NAMALWA (cell line): Measurements from ENCODE around the gene PAM.
A peak's percentile ranks its signal among the peaks of the same experiment; 100 is the strongest.
"Not testable (repeated sequence)": the region's sequence is repeated elsewhere in the genome, so short reads cannot be mapped to it uniquely, and the experiment has no call there.

ENCODE experiments used
- DNase-seq: peaks from one replicate; pipeline ENCODE4 v3.0.0-alpha.2; 2015; ENCODE audit warnings: low spot score

PAM gene

DNA sequence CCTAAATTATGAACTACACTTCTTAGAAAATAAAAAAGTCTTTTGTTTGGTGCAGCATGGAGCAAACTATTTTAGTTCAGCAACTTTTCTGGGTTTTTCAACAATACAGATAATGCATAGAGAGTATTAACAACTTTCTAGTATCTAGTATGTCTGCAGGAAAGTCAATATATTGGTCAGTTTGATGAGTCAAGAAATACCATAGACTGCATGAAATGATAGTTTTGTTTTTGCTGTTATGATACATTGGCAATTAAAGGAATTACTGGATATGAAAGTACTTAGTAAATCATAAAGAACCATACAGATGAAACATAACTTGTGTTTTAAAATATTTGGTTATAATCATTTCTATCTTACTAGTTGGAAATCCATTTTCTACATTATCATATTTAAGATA is 191.3 kb downstream of the PAM start:
- no peak for DNase-seq

DNA sequence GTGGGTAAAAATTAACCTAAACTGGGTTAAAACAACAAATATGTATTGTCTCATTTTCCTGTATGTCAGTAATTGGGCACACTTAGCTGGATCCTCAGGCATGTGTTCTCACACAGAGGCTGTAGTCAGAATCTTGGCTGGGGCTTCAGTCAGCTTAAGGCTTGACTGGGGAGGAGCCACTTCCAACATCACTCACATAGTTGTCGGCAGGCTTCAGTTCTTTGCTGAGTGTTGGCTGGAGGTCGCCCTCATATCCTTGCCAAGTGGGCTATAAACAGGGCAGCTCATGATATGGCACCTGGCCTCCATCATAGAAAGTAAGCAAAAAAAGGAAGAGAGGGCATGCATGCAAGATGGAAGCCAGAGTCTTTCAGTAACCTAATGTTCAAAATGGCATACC is 191.9 kb downstream of the PAM start:
- DNase-seq: no peak

DNA sequence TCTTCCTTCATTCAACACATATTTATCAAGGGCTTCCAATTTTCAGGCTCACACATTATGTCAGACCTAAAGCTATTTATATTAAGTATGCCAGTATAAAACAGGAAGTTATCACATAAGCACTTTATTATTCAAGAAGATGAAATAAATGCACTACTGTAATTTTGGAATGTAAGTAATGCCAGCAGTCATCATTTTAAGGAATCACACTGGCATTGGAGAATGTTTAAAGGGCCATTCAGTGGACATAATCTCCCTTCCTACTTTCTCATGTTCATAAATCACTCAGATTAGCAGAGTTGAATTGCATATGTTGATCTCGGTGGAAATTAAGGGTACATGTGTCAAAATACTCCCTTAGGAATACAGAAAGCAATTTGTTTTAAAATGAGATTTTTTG is 200.4 kb downstream of the PAM start:
- DNase-seq: no peak

DNA sequence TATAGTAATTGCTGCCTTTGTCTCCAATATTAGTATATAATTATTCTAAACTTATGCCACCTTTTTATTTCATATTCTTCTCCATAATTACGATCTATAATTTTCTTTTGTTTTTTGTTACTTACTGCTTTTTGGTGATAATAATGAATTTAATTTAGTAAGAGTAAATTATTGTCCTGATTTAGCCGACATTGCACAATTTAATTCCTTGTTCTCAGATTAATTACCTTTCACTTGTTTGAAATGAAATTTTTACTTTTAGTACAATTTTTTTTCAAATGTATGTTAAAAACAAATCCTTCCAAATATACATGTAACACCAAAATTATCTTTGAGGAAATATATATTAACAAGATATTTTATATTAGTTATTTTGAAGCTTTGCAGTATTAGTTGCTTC is 201.5 kb downstream of the PAM start:
- no peak for DNase-seq

DNA sequence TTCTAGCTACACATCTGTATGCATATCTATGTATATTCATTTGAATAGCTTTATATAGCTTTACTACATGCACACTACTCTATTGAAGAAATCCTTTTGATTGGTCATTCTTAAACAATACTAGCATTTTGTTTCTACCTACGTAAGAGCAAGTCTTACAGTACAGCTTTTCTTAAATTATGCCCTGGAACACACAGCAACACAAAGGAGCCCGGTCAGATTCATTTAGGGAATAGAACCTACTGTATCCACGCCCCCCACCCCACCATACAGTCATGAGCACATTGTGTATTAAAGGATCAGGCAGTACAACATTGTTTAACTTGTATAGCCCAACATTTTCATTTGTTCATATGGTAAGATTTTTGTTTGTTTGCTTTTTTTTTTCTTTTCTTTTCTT is 202.0 kb downstream of the PAM start:
- no peak for DNase-seq

DNA sequence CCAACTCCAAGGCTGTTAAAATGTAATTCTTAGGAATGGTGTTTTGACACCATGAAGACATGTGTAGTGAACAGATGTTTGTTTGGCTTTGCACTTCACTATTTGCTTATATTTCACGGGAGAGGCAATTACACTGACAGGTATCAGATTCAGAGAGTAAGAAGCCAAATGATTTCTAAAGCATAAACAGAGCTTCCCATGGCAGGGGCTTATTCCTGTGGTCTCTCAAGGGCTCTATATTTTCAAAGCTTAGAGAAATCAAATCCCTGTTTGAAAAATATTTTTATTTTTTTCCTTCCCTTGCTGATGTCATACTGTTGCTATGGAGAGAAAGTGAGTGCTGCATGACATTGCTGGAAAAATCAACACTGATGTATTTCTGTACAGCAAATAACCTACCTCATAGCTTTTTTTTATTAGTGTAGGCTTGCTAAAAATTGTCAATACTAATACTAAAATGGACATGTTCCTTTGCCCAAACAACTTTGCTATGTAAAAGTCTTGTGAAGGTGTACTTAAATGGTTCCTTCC is 203.4 kb downstream of the PAM start:
- DNase-seq: no peak

DNA sequence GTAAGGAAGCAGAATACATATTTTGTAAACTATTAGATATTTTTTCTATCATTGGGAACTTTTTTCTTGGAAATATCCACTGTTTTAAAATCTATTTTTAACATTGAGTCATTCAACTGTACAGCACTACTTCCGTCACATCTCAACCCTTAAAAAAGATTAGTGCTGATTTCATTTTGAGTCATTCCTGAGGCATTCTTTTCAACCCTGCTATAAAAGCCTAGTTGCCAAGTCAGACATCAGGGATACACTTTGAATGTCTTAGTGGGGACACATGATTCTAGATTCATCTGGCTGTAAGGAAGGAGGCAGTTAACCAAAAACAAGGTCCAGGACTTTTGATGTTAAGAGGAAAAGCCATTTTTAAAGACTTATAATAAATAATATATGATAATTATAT is 203.9 kb downstream of the PAM start:
- no peak for DNase-seq

DNA sequence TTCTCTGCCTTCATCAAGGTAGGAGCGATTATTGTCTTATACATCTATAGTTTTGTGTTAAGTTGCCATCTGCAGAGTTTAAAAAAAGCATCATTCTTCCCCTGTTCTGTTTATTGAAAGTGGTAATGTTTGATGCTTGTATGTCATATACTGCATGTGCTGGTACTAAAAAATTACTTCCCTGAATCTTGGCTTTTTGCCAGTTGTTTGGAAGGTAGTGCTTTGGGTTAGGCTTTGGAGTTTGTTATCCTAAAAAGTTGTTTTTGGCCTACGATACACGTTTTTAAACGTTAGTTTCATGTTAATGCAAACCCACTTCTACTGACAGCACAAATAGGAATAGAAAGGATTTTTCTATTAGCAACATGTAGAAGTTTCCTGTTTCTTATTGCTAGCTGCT is 206.6 kb downstream of the PAM start:
- DNase-seq: no peak

DNA sequence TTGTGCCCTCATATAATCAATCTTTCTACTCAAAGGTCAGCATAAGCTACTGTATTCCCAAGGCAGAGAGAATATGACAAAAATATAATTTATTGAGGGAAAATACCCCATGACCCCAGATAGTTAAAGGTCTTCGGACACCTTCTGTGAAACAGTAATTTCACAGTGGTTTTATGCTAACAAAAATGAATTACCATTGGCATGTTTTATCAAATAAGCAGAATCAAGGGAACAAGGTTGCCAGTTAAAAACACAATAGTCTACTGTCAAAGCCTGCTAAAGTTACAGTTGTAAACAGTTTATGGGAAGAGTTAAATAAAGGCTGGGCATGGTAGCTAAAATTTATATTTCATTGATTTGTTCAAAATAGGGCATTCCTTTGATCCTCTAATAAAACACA is 210.5 kb downstream of the PAM start:
- DNase-seq: no peak

DNA sequence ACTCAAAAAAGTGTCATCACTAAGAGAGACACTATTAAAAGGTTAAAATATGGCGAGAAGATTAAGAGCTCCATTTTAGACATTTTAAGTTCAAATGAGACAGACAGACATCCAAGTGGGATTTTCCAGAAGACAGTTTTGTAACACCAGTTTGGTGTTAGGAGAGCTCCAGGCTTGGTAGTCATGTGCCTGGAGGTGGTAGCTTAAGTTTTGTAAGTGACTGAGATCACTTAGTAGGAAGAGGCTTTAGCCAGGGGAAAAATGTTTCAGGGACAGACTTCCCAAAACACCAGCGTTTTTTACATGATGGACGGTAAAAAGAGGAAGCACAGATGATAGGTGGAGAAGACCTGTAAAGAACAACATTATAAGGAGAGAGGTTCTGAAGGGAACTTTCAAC is 214.5 kb downstream of the PAM start:
- DNase-seq: no peak

DNA sequence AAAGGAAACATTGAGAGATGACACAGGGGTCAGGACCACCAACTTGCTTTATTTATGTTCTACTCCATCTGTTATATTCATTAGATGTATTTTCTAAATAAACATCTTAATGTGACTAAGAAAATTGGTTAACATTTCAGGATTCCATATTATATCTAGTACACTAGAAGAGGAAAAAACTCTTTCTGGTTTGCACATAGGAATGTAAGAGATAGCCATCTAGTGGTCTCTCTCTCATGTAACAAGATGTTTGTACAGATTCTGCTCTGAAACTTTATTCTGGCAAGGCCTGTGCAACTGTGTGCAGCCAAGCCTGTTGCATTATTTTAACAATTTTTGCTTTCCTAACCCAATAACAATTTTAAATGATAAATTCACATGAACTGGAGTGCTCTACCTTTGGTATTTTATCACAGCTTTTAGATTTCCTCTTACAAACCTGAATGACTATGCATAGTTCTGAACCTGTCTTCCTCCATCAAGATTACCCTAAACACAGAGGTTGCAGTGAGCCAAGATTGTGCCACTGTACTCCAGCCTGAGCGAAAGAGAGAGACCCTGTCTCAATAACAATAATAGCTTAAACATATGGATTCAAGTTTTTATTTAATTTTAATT is 216.7 kb downstream of the PAM start:
- DNase-seq: peak; percentile 26

DNA sequence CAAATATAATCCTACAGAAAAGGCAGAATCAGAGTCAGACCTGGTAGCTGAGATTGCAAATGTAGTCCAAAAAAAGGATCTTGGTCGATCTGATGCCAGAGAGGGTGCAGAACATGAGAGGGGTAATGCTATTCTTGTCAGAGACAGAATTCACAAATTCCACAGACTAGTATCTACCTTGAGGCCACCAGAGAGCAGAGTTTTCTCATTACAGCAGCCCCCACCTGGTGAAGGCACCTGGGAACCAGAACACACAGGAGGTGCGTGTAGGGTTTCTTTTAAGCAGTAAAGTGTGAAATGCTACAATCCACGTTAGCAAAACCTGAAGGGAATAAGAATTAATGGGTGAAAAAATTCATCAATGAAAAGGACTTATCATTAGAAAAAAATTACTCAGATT is 219.1 kb downstream of the PAM start:
- no peak for DNase-seq

DNA sequence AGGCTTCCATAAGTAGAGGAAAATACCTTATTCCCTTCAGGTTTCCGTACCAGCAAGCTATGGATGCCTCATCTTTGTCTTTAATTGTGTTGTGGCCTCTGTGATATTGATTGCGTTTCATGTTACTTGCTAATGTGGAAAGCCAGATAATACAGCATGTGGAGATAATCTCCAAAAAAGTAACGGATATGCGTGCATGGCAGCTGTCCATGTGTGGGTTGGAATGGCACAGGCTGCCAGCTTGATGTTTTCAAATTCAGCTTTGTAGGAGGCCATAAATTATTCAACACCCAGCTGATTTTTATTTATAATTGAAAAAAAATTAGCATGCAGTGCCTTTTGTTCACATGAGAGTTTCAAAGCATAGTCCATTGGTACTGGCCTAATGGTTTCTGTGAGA is 219.9 kb downstream of the PAM start:
- no peak for DNase-seq

DNA sequence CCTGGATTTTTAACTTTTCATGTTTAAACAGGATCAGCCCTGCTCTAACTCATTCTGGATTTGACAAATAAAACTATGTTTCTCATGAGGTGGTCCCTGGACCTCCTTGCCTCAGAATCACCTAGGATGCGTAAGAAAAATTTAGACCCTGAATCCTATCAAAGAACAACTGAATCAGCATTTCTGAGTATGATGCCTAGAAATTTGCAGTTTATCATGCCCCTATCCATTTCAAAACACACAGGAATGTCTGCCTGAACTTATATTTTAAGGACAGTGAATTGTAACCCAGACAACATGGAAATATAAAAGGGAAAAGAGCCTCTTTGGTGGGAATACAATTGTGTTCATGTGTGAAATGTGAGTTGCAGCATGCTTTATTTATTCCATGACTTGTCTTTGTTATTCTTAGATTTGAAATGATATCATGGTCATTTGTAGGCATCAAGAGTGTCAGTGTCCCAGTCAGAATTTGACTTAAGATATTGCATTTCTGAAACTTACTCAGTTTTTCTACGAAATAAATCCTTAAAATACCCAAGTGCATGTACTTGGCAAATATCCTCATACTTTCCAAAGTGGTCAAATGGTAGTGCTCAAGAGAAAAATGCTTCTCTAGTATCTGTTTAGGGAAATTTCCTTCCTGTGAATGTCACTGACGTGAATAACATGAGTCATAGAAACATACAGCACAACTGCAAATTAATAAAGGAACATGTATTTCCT is 220.5 kb downstream of the PAM start:
- no peak for DNase-seq

DNA sequence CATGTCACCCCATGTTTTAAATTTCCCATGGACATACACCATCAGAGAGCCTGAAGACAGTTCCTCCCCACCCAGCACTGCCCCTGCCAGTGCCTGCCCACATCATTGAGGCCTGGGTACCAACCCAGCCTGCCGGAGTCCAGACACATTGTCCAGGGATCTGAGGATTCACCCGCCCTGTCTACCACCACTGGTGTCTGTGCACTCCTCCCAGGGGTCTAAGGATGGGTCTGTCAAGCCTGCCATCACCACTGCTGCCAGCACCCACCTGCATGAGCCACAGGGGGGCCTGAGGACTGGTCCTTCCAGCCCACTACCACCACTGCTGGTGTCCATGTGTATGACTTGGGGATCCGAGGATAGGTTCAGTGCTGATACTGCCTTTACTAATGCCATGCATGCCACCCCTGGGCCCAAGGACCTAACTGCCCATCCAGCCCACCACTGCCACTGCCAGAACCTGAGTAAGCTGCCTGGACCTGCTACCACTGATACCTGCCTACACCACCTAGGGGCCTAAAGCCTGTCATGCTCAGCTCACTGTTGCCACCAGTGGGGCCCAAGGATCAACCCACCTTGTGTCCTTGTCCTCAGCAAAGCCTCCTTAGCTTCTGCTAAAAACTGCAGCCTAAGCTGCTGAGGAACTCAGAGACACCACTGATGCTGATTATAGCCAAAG is 227.0 kb downstream of the PAM start:
- no peak for DNase-seq

DNA sequence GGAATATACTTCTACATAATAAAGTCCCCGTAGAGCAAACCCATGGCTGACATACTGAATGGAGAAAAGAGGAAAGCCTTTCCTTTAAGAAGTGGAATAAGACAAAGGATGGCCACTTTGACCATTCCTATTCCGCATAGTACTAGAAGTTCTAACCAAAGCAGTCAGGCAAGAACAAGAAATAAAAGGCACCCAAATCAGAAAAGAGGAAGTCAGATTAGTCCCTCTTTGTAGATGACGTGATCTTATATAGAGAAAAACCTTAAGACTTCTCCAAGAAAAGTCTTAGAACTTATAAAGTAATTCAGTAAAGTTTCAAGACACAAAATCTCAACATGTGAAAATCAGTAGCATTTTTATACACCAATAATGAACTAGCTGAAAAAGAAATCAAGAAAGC is 231.0 kb downstream of the PAM start:
- DNase-seq: peak; percentile 16

DNA sequence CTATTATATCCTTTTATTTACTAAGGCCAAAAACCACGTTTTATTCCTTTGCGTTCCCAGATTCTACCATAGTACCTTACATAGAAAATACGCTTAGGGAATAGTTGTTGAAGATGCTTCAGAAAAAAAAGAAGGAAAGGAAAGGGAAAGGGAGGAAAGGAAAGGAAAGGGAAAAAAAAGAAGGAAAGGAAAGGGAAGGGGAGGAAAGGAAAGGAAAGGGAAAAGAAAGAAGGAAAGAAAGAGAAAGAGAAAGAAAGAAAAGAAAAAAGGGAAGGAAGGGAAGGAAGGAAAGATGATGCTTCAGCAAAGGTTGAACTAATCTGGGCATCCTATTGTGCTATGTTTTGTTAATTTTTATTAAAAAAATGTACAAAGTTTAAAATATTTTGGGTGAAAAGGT is 233.4 kb downstream of the PAM start:
- DNase-seq: no peak

DNA sequence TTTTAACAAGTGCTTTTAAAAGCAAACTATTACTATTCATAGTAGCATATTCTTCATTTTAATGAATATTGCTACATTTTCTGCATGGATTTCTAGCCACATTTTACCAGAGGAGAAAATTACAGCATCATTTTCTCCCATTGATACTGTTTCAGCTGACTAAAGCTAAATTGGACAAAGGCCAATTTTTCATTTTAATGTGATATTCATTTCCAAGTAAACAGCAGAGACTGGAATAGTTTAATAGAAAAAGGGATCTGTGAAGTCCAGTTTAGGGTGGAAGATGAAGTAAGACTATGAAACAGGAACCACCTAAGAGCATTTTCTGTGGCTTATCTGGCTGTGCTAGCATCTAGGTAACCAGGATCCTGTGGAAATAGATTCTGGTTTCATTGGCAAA is 236.7 kb downstream of the PAM start:
- no peak for DNase-seq

DNA sequence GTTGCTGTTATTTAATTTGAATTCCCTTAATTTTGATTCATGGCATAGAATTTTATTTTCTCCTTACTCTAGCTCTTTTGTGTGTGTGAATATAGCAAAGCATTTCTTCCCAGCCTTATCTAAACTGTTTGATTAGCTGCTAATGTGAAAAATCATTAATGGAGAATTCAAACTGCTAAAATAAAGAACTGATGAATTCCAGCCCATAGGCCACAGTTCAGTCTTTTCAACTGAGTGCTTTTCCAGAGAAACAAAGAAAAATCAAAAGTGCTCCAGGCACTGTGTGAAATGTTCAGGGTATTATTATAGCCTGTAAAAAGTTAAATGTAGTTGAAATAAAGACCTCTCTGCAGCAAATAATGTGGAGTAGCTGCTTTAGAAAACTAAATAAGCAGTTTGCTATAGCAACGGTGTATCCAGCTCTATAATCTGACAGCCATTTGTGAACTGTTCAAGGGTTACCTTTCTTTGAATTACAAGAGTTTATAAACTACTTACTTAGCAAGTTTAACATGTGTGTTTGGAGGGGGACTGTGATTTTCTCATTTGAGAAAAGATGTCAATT is 241.0 kb downstream of the PAM start:
- DNase-seq: no peak

DNA sequence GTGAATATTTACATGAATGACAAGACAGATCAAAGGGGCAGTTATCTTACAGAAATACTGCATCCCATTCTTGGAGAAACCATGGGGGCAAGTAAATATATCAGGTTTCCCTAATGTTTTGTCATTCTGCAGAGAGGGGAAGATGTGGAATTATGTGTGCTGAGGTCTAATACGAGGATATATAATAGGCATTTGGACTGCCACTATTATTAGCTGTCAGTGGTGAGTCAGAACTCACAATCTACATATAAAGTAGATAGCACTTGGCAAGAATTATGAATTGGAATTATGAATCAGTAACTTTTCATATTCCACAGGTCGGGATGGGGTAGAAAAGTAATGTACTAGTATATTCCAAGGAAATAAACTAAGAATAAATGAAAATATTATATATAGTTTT is 243.1 kb downstream of the PAM start:
- no peak for DNase-seq

DNA sequence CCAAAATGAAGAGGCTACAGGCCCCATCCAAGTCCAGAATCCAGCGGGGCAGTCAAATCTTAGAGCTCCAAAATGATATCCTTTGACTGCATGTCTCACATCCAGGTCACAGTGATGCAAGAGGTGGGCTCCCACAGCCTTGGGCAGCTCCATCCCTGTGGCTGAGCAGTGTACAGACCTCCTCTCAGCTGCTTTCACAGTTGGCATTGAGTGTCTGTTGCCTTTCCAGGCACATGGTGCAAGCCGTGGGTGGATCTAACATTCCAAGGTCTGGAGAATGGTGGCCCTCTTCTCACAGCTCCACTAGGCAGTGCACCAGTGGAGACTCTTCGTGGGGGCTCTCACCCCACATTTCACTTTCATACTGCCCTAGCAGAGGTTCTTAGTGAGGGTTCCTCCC is 244.1 kb downstream of the PAM start:
- DNase-seq: no peak

DNA sequence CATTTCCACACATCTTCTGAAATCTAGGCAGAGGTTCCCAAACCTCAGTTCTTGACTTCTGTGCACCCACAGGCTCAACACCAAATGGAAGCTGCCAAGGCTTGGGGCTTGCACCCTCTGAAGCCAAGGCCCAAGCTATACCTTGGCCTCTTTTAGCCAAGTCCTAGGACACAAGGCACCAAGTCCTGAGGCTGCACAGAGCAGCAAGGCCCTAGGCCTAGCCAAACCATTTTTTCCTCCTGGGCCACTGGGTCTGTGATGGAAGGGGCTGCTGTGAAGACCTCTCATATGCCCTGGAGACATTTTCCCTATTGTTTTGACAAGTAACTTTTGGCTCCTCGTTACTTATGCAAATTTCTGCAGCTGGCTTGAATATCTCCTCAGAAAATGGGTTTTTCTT is 244.5 kb downstream of the PAM start:
- DNase-seq: not testable (repeated sequence)

DNA sequence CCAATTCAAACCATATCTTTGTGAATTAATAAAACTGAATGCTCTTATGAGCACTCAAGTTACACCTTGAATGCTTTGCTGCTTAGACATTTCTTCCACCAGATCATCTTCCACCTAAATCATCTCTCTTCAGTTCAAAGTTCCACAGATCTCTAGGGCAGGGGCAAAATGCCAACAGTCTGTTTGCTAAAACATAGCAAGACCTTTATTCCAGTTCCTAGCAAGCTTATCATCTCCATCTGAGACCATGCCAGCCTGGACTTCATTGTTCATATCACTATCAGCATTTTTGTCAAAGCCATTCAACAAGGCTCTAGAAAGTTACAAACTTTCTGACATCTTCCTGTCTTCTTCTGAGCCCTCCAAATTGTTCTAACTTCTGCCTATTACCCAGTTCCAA is 245.0 kb downstream of the PAM start:
- no peak for DNase-seq
